ENCODE results near the gene OSGEP. TPM values are rescaled to one million over a fixed set of nuclear protein-coding genes. Genes with fewer than 3 reads are reported as not detected.

Gene OSGEP
- total and polyA plus RNA-seq, 2 of the 13 experiments (the other 11 are each of a cell fraction or from before 2014, with no cell fraction given) = 39.7 to 41.1 TPM

GRCh38 chr14:20427231-20428009 is 27.2 kb downstream of the OSGEP start (continued):
- TF ChIP-seq, protein P1, sequence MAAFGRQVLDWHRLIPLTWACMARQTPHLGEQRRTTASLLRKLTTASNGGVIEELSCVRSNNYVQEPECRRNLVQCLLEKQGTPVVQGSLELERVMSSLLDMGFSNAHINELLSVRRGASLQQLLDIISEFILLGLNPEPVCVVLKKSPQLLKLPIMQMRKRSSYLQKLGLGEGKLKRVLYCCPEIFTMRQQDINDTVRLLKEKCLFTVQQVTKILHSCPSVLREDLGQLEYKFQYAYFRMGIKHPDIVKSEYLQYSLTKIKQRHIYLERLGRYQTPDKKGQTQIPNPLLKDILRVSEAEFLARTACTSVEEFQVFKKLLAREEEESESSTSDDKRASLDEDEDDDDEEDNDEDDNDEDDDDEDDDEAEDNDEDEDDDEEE (CRISPR knock-in tag; IDR thresholded peaks at IDR 0.05) = no peak
- TF ChIP-seq, protein P2, sequence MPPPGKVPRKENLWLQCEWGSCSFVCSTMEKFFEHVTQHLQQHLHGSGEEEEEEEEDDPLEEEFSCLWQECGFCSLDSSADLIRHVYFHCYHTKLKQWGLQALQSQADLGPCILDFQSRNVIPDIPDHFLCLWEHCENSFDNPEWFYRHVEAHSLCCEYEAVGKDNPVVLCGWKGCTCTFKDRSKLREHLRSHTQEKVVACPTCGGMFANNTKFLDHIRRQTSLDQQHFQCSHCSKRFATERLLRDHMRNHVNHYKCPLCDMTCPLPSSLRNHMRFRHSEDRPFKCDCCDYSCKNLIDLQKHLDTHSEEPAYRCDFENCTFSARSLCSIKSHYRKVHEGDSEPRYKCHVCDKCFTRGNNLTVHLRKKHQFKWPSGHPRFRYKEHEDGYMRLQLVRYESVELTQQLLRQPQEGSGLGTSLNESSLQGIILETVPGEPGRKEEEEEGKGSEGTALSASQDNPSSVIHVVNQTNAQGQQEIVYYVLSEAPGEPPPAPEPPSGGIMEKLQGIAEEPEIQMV (CRISPR knock-in tag; IDR thresholded peaks at IDR 0.05; ENCODE audit: low read depth) = no peak
- TF ChIP-seq SYNCRIP (IDR thresholded peaks at IDR 0.05; ENCODE audit: insufficient read depth, low read depth, low read length) (no peak), ZBTB33 (CRISPR knock-in tag; IDR thresholded peaks at IDR 0.05) (no peak), HNF4A (CRISPR knock-in tag; IDR thresholded peaks at IDR 0.05) (peak; percentile 60), ZNF776 (CRISPR knock-in tag; IDR thresholded peaks at IDR 0.05) (no peak), SPEN (CRISPR knock-in tag; IDR thresholded peaks at IDR 0.05; ENCODE audit: low read depth) (no peak), DDIT3 (CRISPR knock-in tag; IDR thresholded peaks at IDR 0.05) (no peak), ZBTB8A (CRISPR knock-in tag; IDR thresholded peaks at IDR 0.05; ENCODE audit: borderline replicate concordance, low read depth) (no peak), DNMT3B (CRISPR knock-in tag; conservative IDR thresholded peaks at IDR 0.05) (no peak), HNF4G (IDR thresholded peaks at IDR 0.05; ENCODE audit: borderline replicate concordance, low read depth, low read length) (no peak), HNF4G (CRISPR knock-in tag; IDR thresholded peaks at IDR 0.05; ENCODE audit: borderline replicate concordance, low read depth) (no peak), ASH2L (IDR thresholded peaks at IDR 0.05; ENCODE audit: insufficient read length, low read depth, low read length) (no peak), SNRNP70 (IDR thresholded peaks at IDR 0.05; ENCODE audit: low read depth, low read length) (no peak), ZNF317 (CRISPR knock-in tag; IDR thresholded peaks at IDR 0.05) (0 out of 2 replicates have a peak, but pooled peaks have one; percentile 17), ZNF747 (CRISPR knock-in tag; IDR thresholded peaks at IDR 0.05; ENCODE audit: borderline replicate concordance) (no peak), ZSCAN12 (CRISPR knock-in tag; IDR thresholded peaks at IDR 0.05) (no peak), ZNF543 (CRISPR knock-in tag; IDR thresholded peaks at IDR 0.05) (no peak)
- TF ChIP-seq, protein P3, sequence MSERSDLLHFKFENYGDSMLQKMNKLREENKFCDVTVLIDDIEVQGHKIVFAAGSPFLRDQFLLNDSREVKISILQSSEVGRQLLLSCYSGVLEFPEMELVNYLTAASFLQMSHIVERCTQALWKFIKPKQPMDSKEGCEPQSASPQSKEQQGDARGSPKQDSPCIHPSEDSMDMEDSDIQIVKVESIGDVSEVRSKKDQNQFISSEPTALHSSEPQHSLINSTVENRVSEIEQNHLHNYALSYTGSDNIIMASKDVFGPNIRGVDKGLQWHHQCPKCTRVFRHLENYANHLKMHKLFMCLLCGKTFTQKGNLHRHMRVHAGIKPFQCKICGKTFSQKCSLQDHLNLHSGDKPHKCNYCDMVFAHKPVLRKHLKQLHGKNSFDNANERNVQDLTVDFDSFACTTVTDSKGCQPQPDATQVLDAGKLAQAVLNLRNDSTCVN (CRISPR knock-in tag; IDR thresholded peaks at IDR 0.05; ENCODE audit: borderline replicate concordance) = peak; percentile 49; the same call in 1 of the 2 replicates
- TF ChIP-seq, protein P4, sequence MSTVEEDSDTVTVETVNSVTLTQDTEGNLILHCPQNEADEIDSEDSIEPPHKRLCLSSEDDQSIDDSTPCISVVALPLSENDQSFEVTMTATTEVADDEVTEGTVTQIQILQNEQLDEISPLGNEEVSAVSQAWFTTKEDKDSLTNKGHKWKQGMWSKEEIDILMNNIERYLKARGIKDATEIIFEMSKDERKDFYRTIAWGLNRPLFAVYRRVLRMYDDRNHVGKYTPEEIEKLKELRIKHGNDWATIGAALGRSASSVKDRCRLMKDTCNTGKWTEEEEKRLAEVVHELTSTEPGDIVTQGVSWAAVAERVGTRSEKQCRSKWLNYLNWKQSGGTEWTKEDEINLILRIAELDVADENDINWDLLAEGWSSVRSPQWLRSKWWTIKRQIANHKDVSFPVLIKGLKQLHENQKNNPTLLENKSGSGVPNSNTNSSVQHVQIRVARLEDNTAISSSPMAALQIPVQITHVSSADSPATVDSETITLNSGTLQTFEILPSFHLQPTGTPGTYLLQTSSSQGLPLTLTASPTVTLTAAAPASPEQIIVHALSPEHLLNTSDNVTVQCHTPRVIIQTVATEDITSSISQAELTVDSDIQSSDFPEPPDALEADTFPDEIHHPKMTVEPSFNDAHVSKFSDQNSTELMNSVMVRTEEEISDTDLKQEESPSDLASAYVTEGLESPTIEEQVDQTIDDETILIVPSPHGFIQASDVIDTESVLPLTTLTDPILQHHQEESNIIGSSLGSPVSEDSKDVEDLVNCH (CRISPR knock-in tag; IDR thresholded peaks at IDR 0.05) = no peak
